NB4 (cell line): ENCODE measurements around the gene CRYM.
"Not testable (repeated sequence)": the region's sequence is repeated elsewhere in the genome, so short reads cannot be mapped to it uniquely, and the experiment has no call there.

Experiments used
- POLR2A ChIP-seq: IDR thresholded peaks from 2 replicates; pipeline ENCODE4 v1.6.1; 2011; ENCODE audit warnings: mild to moderate bottlenecking; ENCODE audit not compliant: insufficient read length; ENCODE audit errors: extremely low read depth
- TF ChIP-seq, protein P1 (sequence below): IDR thresholded peaks from one replicate; pipeline ENCODE4 v1.5.1; 2012; ENCODE audit warnings: low read depth, low read length
- TF ChIP-seq, protein P2 (sequence below): IDR thresholded peaks from 2 replicates; pipeline ENCODE4 v1.6.1; 2011; ENCODE audit warnings: low read depth, low read length

DNA sequence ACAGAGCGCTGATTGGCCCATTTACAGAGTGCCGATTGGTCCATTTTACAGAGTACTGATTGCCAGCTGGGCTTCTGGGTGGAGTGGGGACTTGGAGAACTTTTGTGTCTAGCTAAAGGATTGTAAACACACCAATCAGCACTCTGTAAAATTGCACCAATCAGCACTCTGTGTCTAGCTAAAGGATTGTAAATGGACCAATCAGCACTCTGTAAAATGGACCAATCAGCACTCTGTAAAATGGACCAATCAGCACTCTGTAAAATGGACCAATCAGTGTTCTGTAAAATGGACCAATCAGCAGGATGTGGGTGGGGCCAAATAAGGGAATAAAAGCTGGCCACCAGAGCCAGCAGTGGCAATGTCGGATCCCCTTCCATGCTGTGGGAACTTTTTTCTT lies 11.7 kb upstream of the CRYM start:
- TF ChIP-seq, protein P1, sequence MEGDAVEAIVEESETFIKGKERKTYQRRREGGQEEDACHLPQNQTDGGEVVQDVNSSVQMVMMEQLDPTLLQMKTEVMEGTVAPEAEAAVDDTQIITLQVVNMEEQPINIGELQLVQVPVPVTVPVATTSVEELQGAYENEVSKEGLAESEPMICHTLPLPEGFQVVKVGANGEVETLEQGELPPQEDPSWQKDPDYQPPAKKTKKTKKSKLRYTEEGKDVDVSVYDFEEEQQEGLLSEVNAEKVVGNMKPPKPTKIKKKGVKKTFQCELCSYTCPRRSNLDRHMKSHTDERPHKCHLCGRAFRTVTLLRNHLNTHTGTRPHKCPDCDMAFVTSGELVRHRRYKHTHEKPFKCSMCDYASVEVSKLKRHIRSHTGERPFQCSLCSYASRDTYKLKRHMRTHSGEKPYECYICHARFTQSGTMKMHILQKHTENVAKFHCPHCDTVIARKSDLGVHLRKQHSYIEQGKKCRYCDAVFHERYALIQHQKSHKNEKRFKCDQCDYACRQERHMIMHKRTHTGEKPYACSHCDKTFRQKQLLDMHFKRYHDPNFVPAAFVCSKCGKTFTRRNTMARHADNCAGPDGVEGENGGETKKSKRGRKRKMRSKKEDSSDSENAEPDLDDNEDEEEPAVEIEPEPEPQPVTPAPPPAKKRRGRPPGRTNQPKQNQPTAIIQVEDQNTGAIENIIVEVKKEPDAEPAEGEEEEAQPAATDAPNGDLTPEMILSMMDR, result not testable (repeated sequence)
- TF ChIP-seq POLR2A, result not testable (repeated sequence)
- TF ChIP-seq, protein P2, sequence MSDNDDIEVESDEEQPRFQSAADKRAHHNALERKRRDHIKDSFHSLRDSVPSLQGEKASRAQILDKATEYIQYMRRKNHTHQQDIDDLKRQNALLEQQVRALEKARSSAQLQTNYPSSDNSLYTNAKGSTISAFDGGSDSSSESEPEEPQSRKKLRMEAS, result not testable (repeated sequence)
